HCT116 (cell line): ENCODE measurements around the gene MEP1A. TPM values are rescaled to one million over a fixed set of nuclear protein-coding genes. Genes with fewer than 3 reads are reported as not detected.

Experiments used
- ATAC-seq: fragments of 200-7000 bp; cut with Tn5 transposase; 2 replicates; pipeline ENCODE4 v1.9.1; 2020; ENCODE audit warnings: mild to moderate bottlenecking, moderate library complexity
- BruUV-seq: library from RNA; stranded (reverse); fragments of 400-500 nt; replicated peaks from 2 replicates; lab custom pipeline; 2021; lab: Mats Ljungman, UMichigan
- CTCF ChIA-PET: fragments of 300-600 bp; sonication (Branson Sonifier 250); formaldehyde crosslinking; loops from one replicate; lab custom pipeline; 2021; ENCODE audit warnings: antibody characterized with exemption; lab: Charles Lee
- POLR2A ChIA-PET: fragments of 300-600, 350-600 bp; sonication (Branson Sonifier 250); formaldehyde crosslinking; loops from one replicate; lab custom pipeline; 2021; ENCODE audit warnings: antibody characterized with exemption; lab: Charles Lee
- RAD21 ChIA-PET, 2 experiments: fragments of 300-600 bp; sonication (Branson Sonifier 250); formaldehyde crosslinking; loops; one replicate each; lab custom pipeline; 2023; ENCODE audit warnings: low total read pairs in 2 of 2; ENCODE audit not compliant: uncharacterized antibody in 2 of 2, unreplicated experiment in 2 of 2, low non-redundant PET in 1 of 2; lab: Charles Lee
- DNase-seq: peaks from one replicate; pipeline ENCODE4 v3.0.0-alpha.2; 2010; ENCODE audit warnings: low read depth, low spot score
- H2AFZ ChIP-seq: fragments of 200-600 bp; shearing (Covaris generic), sonication (generic); 2 replicates; pipeline ENCODE4 v1.6.1; 2017; ENCODE audit warnings: low read depth, mixed run types, mixed read lengths, antibody characterized with exemption, low read length; ENCODE audit not compliant: poor library complexity, severe bottlenecking
- H3K27ac ChIP-seq: 2 replicates; pipeline ENCODE4 v1.5.1; 2012; ENCODE audit warnings: low read depth, low read length
- H3K27me3 ChIP-seq: fragments of 200-600 bp; sonication (generic); 2 replicates; pipeline ENCODE4 v1.6.1; 2016; ENCODE audit warnings: mixed run types, low read length, mixed read lengths; ENCODE audit not compliant: insufficient read depth
- H3K36me3 ChIP-seq, 2 experiments: fragments of 200-500 bp in 1 of 2; fragments of 200-600 bp in 1 of 2; sonication (Bioruptor generic) in 1 of 2; sonication (generic) in 1 of 2; 2 replicates each; pipeline versions ENCODE4 v1.5.1 to v1.6.1; 2014 to 2016; ENCODE audit warnings: low read length in 2 of 2, inconsistent platforms in 1 of 2, mixed read lengths in 1 of 2, mixed run types in 1 of 2; ENCODE audit not compliant: insufficient read depth in 2 of 2, control insufficient read depth in 1 of 2
- H3K4me1 ChIP-seq, 2 experiments: fragments of 200-600 bp in 1 of 2; sonication (generic) in 1 of 2; 2 replicates each; pipeline versions ENCODE4 v1.5.1 to v1.6.1; 2012 to 2017; ENCODE audit warnings: low read length in 2 of 2, inconsistent platforms in 1 of 2, mild to moderate bottlenecking in 1 of 2, mixed read lengths in 1 of 2, mixed run types in 1 of 2, moderate library complexity in 1 of 2; ENCODE audit not compliant: insufficient read depth in 2 of 2, control insufficient read depth in 1 of 2
- H3K4me2 ChIP-seq: fragments of 200-600 bp; sonication (generic); 2 replicates; pipeline ENCODE4 v1.6.1; 2017; ENCODE audit warnings: mixed run types, low read length, mixed read lengths
- H3K4me3 ChIP-seq, 2 experiments: fragments of 200-600 bp in 1 of 2; sonication (generic) in 1 of 2; replicated peaks in 1 of 2; 2 replicates each; pipeline ENCODE4 v1.5.1; 2011 to 2016; ENCODE audit warnings: low read length in 2 of 2, control low read depth in 1 of 2, low read depth in 1 of 2, mild to moderate bottlenecking in 1 of 2, mixed read lengths in 1 of 2, mixed run types in 1 of 2
- H3K79me2 ChIP-seq: fragments of 200-600 bp; sonication (generic); 2 replicates; pipeline ENCODE4 v1.6.1; 2017; ENCODE audit warnings: mild to moderate bottlenecking, mixed run types, low read length, moderate library complexity, mixed read lengths; ENCODE audit not compliant: insufficient read depth
- H3K9ac ChIP-seq: fragments of 200-600 bp; sonication (generic); 2 replicates; pipeline ENCODE4 v1.6.1; 2016; ENCODE audit warnings: low read length, mixed read lengths
- H3K9me2 ChIP-seq: fragments of 200-600 bp; sonication (generic), shearing (Covaris generic); 2 replicates; pipeline ENCODE4 v1.6.1; 2017; ENCODE audit warnings: mixed run types, mild to moderate bottlenecking, moderate library complexity; ENCODE audit not compliant: insufficient read depth
- H3K9me3 ChIP-seq, 2 experiments: fragments of 200-500 bp in 1 of 2; fragments of 200-600 bp in 1 of 2; sonication (Bioruptor generic) in 1 of 2; sonication (generic) in 1 of 2; 2 replicates each; pipeline ENCODE4 v1.6.1; 2014 to 2017; ENCODE audit warnings: low read length in 2 of 2, mixed read lengths in 2 of 2, inconsistent platforms in 1 of 2, low read depth in 1 of 2, mild to moderate bottlenecking in 1 of 2, mixed run types in 1 of 2, moderate library complexity in 1 of 2; ENCODE audit not compliant: control insufficient read depth in 1 of 2, insufficient read depth in 1 of 2
- H4K20me1 ChIP-seq: fragments of 200-600 bp; sonication (generic), shearing (Covaris generic); 2 replicates; pipeline ENCODE4 v1.6.1; 2017; ENCODE audit warnings: mixed run types, mild to moderate bottlenecking, moderate library complexity; ENCODE audit not compliant: insufficient read depth
- ATF3 ChIP-seq: IDR thresholded peaks from 2 replicates; pipeline ENCODE4 v1.6.1; 2012
- CBX3 ChIP-seq: IDR thresholded peaks from 2 replicates; pipeline ENCODE4 v1.6.1; 2012; ENCODE audit warnings: low read depth
- EGR1 ChIP-seq: IDR thresholded peaks from 2 replicates; pipeline ENCODE4 v1.6.1; 2012; ENCODE audit warnings: low read depth
- ELF1 ChIP-seq: IDR thresholded peaks from 2 replicates; pipeline ENCODE4 v1.6.1; 2012; ENCODE audit warnings: low read depth, borderline replicate concordance
- EZH2phosphoT487 ChIP-seq: fragments of 200-600 bp; IDR thresholded peaks from 2 replicates; pipeline ENCODE4 v1.6.1; 2018; ENCODE audit warnings: antibody characterized with exemption, borderline replicate concordance
- FOSL1 ChIP-seq: IDR thresholded peaks from 2 replicates; pipeline ENCODE4 v1.6.1; 2012; ENCODE audit warnings: low read depth
- JUND ChIP-seq: IDR thresholded peaks from 2 replicates; pipeline ENCODE4 v1.6.1; 2012
- POLR2A ChIP-seq: IDR thresholded peaks from 2 replicates; pipeline ENCODE4 v1.7.0; 2011; ENCODE audit warnings: borderline replicate concordance; ENCODE audit not compliant: insufficient read depth, insufficient read length; ENCODE audit errors: extremely low read depth
- POLR2AphosphoS5 ChIP-seq: IDR thresholded peaks from 2 replicates; pipeline ENCODE4 v1.6.1; 2011; ENCODE audit warnings: mild to moderate bottlenecking, low read depth, low read length, moderate library complexity
- RAD21 ChIP-seq: IDR thresholded peaks from 2 replicates; pipeline ENCODE4 v1.6.1; 2012; ENCODE audit warnings: low read depth, mild to moderate bottlenecking
- SIN3A ChIP-seq: IDR thresholded peaks from 2 replicates; pipeline ENCODE4 v1.6.1; 2012; ENCODE audit warnings: low read depth
- SP1 ChIP-seq: IDR thresholded peaks from 2 replicates; pipeline ENCODE4 v1.6.1; 2012; ENCODE audit warnings: low read depth
- SRF ChIP-seq: IDR thresholded peaks from 2 replicates; pipeline ENCODE4 v1.6.1; 2012; ENCODE audit warnings: low read depth
- YY1 ChIP-seq: IDR thresholded peaks from 2 replicates; pipeline ENCODE4 v1.6.1; 2011; ENCODE audit warnings: low read length, low read depth, moderate library complexity, mild to moderate bottlenecking; ENCODE audit not compliant: insufficient replicate concordance; ENCODE audit errors: extremely low read depth
- ZFX ChIP-seq: fragments of 450-650 bp; IDR thresholded peaks from 2 replicates; pipeline ENCODE4 v1.6.1; 2017
- intact Hi-C: fragments of 100-400 bp; cut with micrococcal nuclease; formaldehyde crosslinking; loops from 2 replicates; pipeline ENCODE4 v1.10.0; 2022
- total RNA-seq: library from RNA; stranded (reverse); gene quantifications from one replicate; pipeline ENCODE4 v1.2.1, GENCODE V29; 2021; ENCODE audit not compliant: unreplicated experiment
- TF ChIP-seq, protein P1 (sequence below): IDR thresholded peaks from 2 replicates; pipeline ENCODE4 v1.6.1; 2011; ENCODE audit warnings: mild to moderate bottlenecking, low read length, moderate library complexity; ENCODE audit not compliant: insufficient replicate concordance; ENCODE audit errors: extremely low read depth
- TF ChIP-seq, protein P2 (sequence below), 3 experiments: fragments of 200-600 bp in 1 of 3; sonication (generic) in 1 of 3; IDR thresholded peaks in 2 of 3; conservative IDR thresholded peaks in 1 of 3; 2 replicates each; pipeline ENCODE4 v1.5.1; 2012 to 2017; ENCODE audit warnings: low read depth in 2 of 3, low read length in 2 of 3, antibody characterized with exemption in 1 of 3, borderline replicate concordance in 1 of 3, control low read depth in 1 of 3, mild to moderate bottlenecking in 1 of 3, mixed read lengths in 1 of 3, mixed run types in 1 of 3, moderate library complexity in 1 of 3; ENCODE audit not compliant: insufficient read depth in 1 of 3

The MEP1A gene
- total RNA-seq, 1 experiment from 2014 or later = not detected

DNA sequence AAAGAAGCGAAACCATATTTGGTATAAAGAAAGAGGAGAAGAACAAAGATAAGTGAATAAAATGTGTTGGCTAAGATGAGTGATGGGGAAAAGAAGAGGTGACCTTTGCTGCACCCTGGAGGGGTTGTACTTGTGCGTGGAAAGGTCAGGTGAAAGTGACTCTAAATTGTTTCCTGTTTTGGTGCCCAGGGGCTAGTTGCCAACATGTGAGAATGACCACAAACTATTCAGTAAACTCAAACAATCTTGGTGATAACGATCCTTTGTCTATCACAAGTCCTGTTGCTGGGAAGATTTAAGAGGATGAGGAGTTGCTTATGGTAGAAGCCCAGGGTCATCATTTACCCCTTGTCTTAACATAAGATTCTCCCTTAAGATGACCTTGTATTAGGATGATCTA, 70.6 kb downstream of the MEP1A start:
- Histone ChIP-seq H3K36me3 (no peaks in the 10 kb centered on the region), H2AFZ (no peak overlapping the region), H3K9me3 (no peaks in the 10 kb centered on the region), H3K9me2 (no peaks in the 10 kb centered on the region), H3K79me2 (no peaks in the 10 kb centered on the region), H3K9ac (no peak overlapping the region), H3K4me3 (no peak overlapping the region), H3K27ac (no peak overlapping the region), H3K4me2 (no peak overlapping the region), H3K4me1 (no peaks in the 10 kb centered on the region), H4K20me1 (no peaks in the 10 kb centered on the region)
- no TSS peak for BruUV-seq
- ChIA-PET RAD21 (no interaction called here), POLR2A (no interaction called here), CTCF (no interaction called here)
- ATAC-seq = no peak
- intact Hi-C loops = no loop called here
- DNase-seq = no peak
- TF ChIP-seq ZFX = no peak
- no peak for TF ChIP-seq JUND
- no peak for TF ChIP-seq POLR2AphosphoS5
- no peak for TF ChIP-seq SP1
- TF ChIP-seq EGR1 = no peak
- TF ChIP-seq FOSL1 = no peak
- TF ChIP-seq, all 23 proteins: peak for 0
- H3K27me3 ChIP-seq = no peaks in the 10 kb centered on the region

DNA sequence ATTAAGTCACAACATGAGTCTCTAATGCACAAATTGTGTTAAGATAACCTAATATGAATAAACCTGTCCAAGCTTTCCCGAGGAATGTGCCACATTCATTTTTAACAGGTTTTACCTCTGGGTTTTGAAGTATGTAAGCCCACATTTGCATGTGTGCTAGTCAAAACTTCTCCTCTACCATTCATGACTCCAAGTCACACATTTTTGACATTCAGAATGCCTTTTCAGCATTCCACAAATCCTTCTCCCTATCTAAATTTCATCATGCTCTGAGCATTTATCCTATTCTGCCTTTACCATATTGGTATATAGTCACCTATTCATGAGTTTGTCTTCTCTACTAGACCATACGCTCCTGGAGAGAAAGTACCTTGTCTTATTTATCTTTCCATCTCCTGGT, 72.0 kb downstream of the MEP1A start:
- no peak overlapping the region for H2AFZ ChIP-seq
- H3K27ac ChIP-seq = no peak overlapping the region
- H3K79me2 ChIP-seq = no peaks in the 10 kb centered on the region
- TF ChIP-seq, protein P1, sequence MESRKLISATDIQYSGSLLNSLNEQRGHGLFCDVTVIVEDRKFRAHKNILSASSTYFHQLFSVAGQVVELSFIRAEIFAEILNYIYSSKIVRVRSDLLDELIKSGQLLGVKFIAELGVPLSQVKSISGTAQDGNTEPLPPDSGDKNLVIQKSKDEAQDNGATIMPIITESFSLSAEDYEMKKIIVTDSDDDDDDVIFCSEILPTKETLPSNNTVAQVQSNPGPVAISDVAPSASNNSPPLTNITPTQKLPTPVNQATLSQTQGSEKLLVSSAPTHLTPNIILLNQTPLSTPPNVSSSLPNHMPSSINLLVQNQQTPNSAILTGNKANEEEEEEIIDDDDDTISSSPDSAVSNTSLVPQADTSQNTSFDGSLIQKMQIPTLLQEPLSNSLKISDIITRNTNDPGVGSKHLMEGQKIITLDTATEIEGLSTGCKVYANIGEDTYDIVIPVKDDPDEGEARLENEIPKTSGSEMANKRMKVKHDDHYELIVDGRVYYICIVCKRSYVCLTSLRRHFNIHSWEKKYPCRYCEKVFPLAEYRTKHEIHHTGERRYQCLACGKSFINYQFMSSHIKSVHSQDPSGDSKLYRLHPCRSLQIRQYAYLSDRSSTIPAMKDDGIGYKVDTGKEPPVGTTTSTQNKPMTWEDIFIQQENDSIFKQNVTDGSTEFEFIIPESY = no peak
- TF ChIP-seq CBX3 (no peak), POLR2AphosphoS5 (no peak), SP1 (no peak), EGR1 (no peak), ELF1 (no peak), ATF3 (no peak), YY1 (no peak), EZH2phosphoT487 (no peak), FOSL1 (no peak), SRF (no peak), POLR2A (no peak), RAD21 (no peak), SIN3A (no peak), ZFX (no peak)
- TF ChIP-seq, protein P2, sequence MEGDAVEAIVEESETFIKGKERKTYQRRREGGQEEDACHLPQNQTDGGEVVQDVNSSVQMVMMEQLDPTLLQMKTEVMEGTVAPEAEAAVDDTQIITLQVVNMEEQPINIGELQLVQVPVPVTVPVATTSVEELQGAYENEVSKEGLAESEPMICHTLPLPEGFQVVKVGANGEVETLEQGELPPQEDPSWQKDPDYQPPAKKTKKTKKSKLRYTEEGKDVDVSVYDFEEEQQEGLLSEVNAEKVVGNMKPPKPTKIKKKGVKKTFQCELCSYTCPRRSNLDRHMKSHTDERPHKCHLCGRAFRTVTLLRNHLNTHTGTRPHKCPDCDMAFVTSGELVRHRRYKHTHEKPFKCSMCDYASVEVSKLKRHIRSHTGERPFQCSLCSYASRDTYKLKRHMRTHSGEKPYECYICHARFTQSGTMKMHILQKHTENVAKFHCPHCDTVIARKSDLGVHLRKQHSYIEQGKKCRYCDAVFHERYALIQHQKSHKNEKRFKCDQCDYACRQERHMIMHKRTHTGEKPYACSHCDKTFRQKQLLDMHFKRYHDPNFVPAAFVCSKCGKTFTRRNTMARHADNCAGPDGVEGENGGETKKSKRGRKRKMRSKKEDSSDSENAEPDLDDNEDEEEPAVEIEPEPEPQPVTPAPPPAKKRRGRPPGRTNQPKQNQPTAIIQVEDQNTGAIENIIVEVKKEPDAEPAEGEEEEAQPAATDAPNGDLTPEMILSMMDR (IDR thresholded peaks at IDR 0.05 in 2 of 3, conservative IDR thresholded peaks at IDR 0.05 in 1 of 3; ENCODE audit: borderline replicate concordance in 1 of 3, insufficient read depth in 1 of 3, low read depth in 2 of 3, low read length in 2 of 3) = no peak
- H3K9me2 ChIP-seq = no peaks in the 10 kb centered on the region
- DNase-seq (no peak), ATAC-seq (no peak)
- ChIA-PET CTCF (no interaction called here), RAD21 (no interaction called here), POLR2A (no interaction called here)
- H3K36me3 ChIP-seq = no peaks in the 10 kb centered on the region
- H3K4me1 ChIP-seq = no peaks in the 10 kb centered on the region
- intact Hi-C loops = no loop called here
- no peak overlapping the region for H3K4me2 ChIP-seq
- H4K20me1 ChIP-seq = no peaks in the 10 kb centered on the region
- H3K9ac ChIP-seq = no peak overlapping the region
- no peak overlapping the region for H3K4me3 ChIP-seq
- H3K9me3 ChIP-seq = no peaks in the 10 kb centered on the region
- no peaks in the 10 kb centered on the region for H3K27me3 ChIP-seq
- no TSS peak for BruUV-seq
